ENCODE data around the gene LRRTM1. TPM values are rescaled to one million over a fixed set of nuclear protein-coding genes. Genes with fewer than 3 reads are reported as not detected.

Gene LRRTM1
- total and polyA plus RNA-seq, 2 donors (not counting 3 experiments of a cell fraction or from before 2014, with no cell fraction given) = not detected

DNA sequence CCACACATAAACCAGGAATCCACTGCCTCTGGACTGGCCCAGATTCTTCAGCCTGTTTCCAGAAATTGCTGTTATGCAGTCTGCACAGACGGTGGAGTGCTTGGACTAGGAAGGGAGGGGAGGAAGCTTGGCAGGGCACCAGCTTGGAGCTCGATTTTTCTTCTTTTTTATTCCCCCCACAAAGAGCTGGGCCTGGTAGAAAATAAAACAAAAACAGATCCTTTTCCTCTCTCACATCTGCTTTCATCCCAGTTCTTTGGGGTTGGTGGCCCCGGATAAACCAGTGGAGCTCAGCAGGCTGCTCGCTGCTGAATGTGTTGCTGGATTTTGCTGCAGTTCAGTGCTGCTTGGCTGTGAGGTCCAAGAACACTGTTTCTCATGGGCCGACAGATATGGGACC is 16.0 kb downstream of the LRRTM1 start:
- DNase-seq (ENCODE audit: low read depth, low spot score) (no peak), FAIRE-seq (no peak)
- POLR2A ChIA-PET = no interaction called here
- Histone ChIP-seq H3K79me2 (ENCODE audit: control insufficient read depth, insufficient read depth, low read length) (no peaks in the 10 kb centered on the region), H3K27ac (ENCODE audit: insufficient read depth, low read depth, low read length) (no peak overlapping the region), H4K20me1 (replicated peaks; ENCODE audit: control insufficient read depth, extremely low read depth, insufficient read depth, low read length) (no peaks in the 10 kb centered on the region), H3K9me3 (replicated peaks; ENCODE audit: control insufficient read depth, insufficient read depth, low read length) (peaks cover 3% of the 10 kb centered on the region), H3K9me1 (replicated peaks; ENCODE audit: control insufficient read depth, extremely low read depth, insufficient read depth, low read length) (no peaks in the 10 kb centered on the region), H2AFZ (ENCODE audit: low read depth, low read length) (no peak overlapping the region), H3K4me1 (ENCODE audit: control insufficient read depth, extremely low read depth, insufficient read depth, low read length) (no peaks in the 10 kb centered on the region), H3K4me2 (ENCODE audit: insufficient read depth, low read length) (no peak overlapping the region), H3K9ac (replicated peaks; ENCODE audit: extremely low read depth, insufficient read depth, low read length) (no peak overlapping the region), H3K4me3 (replicated peaks in 1 of 3; ENCODE audit: insufficient read depth in 1 of 3, low read depth in 1 of 3, low read length in 3 of 3) (no peak overlapping the region), H3K27me3 (ENCODE audit: control insufficient read depth in 2 of 2, insufficient read depth in 2 of 2, low read length in 2 of 2) (no peaks in the 10 kb centered on the region), H3K36me3 (ENCODE audit: control insufficient read depth in 2 of 2, extremely low read depth in 1 of 2, insufficient read depth in 2 of 2, low read length in 2 of 2) (no peaks in the 10 kb centered on the region)
- TF ChIP-seq MAX (IDR thresholded peaks at IDR 0.05; ENCODE audit: insufficient read depth, insufficient read length) (no peak), CTCF (IDR thresholded peaks at IDR 0.05; ENCODE audit: extremely low read depth in 1 of 2, insufficient read depth in 1 of 2, low read depth in 1 of 2, low read length in 2 of 2) (no peak), GATA2 (IDR thresholded peaks at IDR 0.05; ENCODE audit: insufficient read depth, insufficient read length, low read depth, low read length) (no peak)
- CTCF ChIA-PET = no interaction called here
- BruUV-seq (replicated peaks) = no TSS peak
- intact Hi-C loops (cut with micrococcal nuclease) = no loop called here
- dilution Hi-C loops (cut with MboI; ENCODE audit: extremely low pct_ligation_motif_present, low sequenced_read_pairs) = no loop called here

- ChIA-PET POLR2A (no interaction called here), CTCF (no interaction called here)
- no peak for DNase-seq (ENCODE audit: low read depth, low spot score)
- no TSS peak for BruUV-seq (replicated peaks)
- TF ChIP-seq EZH2 (IDR thresholded peaks at IDR 0.05; ENCODE audit: borderline replicate concordance, low read depth, low read length, severe bottlenecking) (no peak), POLR2A (IDR thresholded peaks at IDR 0.05; ENCODE audit: low read depth, low read length) (no peak), CTCF (IDR thresholded peaks at IDR 0.05; ENCODE audit: extremely low read depth in 1 of 2, insufficient read depth in 1 of 2, low read depth in 1 of 2, low read length in 2 of 2) (no peak), JUN (IDR thresholded peaks at IDR 0.05; ENCODE audit: borderline replicate concordance, insufficient read depth, insufficient read length, low read depth) (no peak), GATA2 (IDR thresholded peaks at IDR 0.05; ENCODE audit: insufficient read depth, insufficient read length, low read depth, low read length) (no peak), FOS (IDR thresholded peaks at IDR 0.05; ENCODE audit: borderline replicate concordance, insufficient read depth, low read length) (no peak), POLR2AphosphoS5 (IDR thresholded peaks at IDR 0.05; ENCODE audit: insufficient read depth, low read depth, low read length) (no peak)
- intact Hi-C loops (cut with micrococcal nuclease) = no loop called here
- Histone ChIP-seq H3K4me1 (ENCODE audit: control insufficient read depth, extremely low read depth, insufficient read depth, low read length) (no peaks in the 10 kb centered on the region), H4K20me1 (replicated peaks; ENCODE audit: control insufficient read depth, extremely low read depth, insufficient read depth, low read length) (no peaks in the 10 kb centered on the region), H2AFZ (ENCODE audit: low read depth, low read length) (no peak overlapping the region), H3K9me1 (replicated peaks; ENCODE audit: control insufficient read depth, extremely low read depth, insufficient read depth, low read length) (no peaks in the 10 kb centered on the region), H3K4me3 (replicated peaks in 1 of 3; ENCODE audit: insufficient read depth in 1 of 3, low read depth in 1 of 3, low read length in 3 of 3) (no peak overlapping the region), H3K27ac (ENCODE audit: insufficient read depth, low read depth, low read length) (no peak overlapping the region), H3K79me2 (ENCODE audit: control insufficient read depth, insufficient read depth, low read length) (no peaks in the 10 kb centered on the region), H3K4me2 (ENCODE audit: insufficient read depth, low read length) (no peak overlapping the region), H3K9ac (replicated peaks; ENCODE audit: extremely low read depth, insufficient read depth, low read length) (no peak overlapping the region), H3K9me3 (replicated peaks; ENCODE audit: control insufficient read depth, insufficient read depth, low read length) (peaks cover 2% of the 10 kb centered on the region), H3K27me3 (ENCODE audit: control insufficient read depth in 2 of 2, insufficient read depth in 2 of 2, low read length in 2 of 2) (no peaks in the 10 kb centered on the region), H3K36me3 (ENCODE audit: control insufficient read depth in 2 of 2, extremely low read depth in 1 of 2, insufficient read depth in 2 of 2, low read length in 2 of 2) (no peaks in the 10 kb centered on the region)
- dilution Hi-C loops (cut with MboI; ENCODE audit: extremely low pct_ligation_motif_present, low sequenced_read_pairs) = no loop called here
- FAIRE-seq = no peak
Observed at GRCh38 chr2:80281049-80281448, 23.5 kb downstream of the LRRTM1 start.
